Prostate gland (tissue), 2 donors: ENCODE results near the gene PCDHGA7. TPM values are rescaled to one million over a fixed set of nuclear protein-coding genes. Genes with fewer than 3 reads are reported as not detected.
"Not testable (repeated sequence)": the region's sequence is repeated elsewhere in the genome, so short reads cannot be mapped to it uniquely, and the experiment has no call there.

ENCODE experiments used
- DNase-seq: peaks from one replicate; pipeline ENCODE4 v3.0.0-alpha.2; 2019; ENCODE audit warnings: low spot score
- H3K27ac ChIP-seq, 2 donors: fragments of 200-600 bp; sonication (generic); 2 replicates each; pipeline ENCODE4 v1.5.1; 2017 to 2019
- H3K27me3 ChIP-seq: fragments of 200-600 bp; sonication (generic); replicated peaks from 2 replicates; pipeline ENCODE4 v1.5.1; 2019; ENCODE audit not compliant: insufficient read depth
- H3K36me3 ChIP-seq, 2 donors: fragments of 200-600 bp; sonication (generic); 1 replicate in 1 of 2; 2 replicates in 1 of 2; pipeline versions ENCODE4 v1.5.1 to v1.8.1; 2017 to 2019
- H3K4me1 ChIP-seq: fragments of 200-600 bp; sonication (generic); replicated peaks from 2 replicates; pipeline ENCODE4 v1.5.1; 2019
- H3K4me3 ChIP-seq, 2 donors: fragments of 200-600 bp; sonication (generic); 2 replicates each; pipeline ENCODE4 v1.5.1; 2017 to 2019
- H3K9me3 ChIP-seq: fragments of 200-600 bp; sonication (generic); 2 replicates; pipeline ENCODE4 v1.5.1; 2017
- POLR2A ChIP-seq: fragments of 450-650 bp; IDR thresholded peaks from one replicate; pipeline ENCODE4 v1.6.1; 2016; ENCODE audit warnings: antibody characterized with exemption, mild to moderate bottlenecking
- POLR2AphosphoS5 ChIP-seq: sonication (generic); formaldehyde crosslinking; IDR thresholded peaks from one replicate; pipeline ENCODE4 v1.6.1; 2017; ENCODE audit warnings: antibody characterized with exemption
- WGBS: methylation state at CpG from one replicate; pipeline ENCODE4 v1.1.5; 2018; 5-methylcytosine and 5-hydroxymethylcytosine counted together
- intact Hi-C: fragments of 100-400 bp; cut with DNase I; formaldehyde crosslinking; loops from one replicate; pipeline ENCODE4 v1.14.2; 2022
- total RNA-seq, 2 donors: library from RNA; depleted of rRNA; stranded (reverse); fragments of >200 nt; gene quantifications; one replicate each; pipeline ENCODE4 v1.1.0, GENCODE V29; 2016
- TF ChIP-seq, protein P1 (sequence below), 4 experiments: fragments of 200-600 bp in 2 of 4; fragments of 450-650 bp in 2 of 4; sonication (generic) in 2 of 4; IDR thresholded peaks; 1 replicate in 3 of 4; 2 replicates in 1 of 4; pipeline ENCODE4 v1.5.1; 2016 to 2019; ENCODE audit warnings: antibody characterized with exemption in 4 of 4, mild to moderate bottlenecking in 2 of 4, moderate library complexity in 2 of 4

PCDHGA7 gene
- total RNA-seq, 2 donors from 2014 or later, result 4.1 to 8.2 TPM

DNA sequence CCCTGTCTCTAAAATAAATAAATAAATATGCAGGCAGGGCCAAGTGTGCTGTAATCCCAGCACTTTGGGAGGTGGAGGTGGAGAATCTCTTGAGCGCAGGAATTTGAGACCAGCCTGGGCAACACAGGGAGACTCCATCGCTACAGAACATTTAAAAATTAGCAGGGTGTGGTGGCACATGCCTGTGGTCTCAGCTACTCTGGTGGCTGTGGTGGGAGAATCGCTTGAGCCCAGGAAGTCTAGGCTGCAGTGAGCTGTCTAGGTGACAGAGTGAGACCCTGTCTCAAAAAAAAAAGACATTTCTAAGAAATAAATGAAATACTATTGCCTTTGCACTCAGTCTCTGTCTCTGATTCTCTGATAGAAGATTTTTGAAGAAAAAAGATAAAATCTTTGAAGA, 29.0 kb downstream of the PCDHGA7 start:
- no peak overlapping the region for H3K27ac ChIP-seq
- TF ChIP-seq POLR2AphosphoS5, result no peak
- TF ChIP-seq, protein P1, sequence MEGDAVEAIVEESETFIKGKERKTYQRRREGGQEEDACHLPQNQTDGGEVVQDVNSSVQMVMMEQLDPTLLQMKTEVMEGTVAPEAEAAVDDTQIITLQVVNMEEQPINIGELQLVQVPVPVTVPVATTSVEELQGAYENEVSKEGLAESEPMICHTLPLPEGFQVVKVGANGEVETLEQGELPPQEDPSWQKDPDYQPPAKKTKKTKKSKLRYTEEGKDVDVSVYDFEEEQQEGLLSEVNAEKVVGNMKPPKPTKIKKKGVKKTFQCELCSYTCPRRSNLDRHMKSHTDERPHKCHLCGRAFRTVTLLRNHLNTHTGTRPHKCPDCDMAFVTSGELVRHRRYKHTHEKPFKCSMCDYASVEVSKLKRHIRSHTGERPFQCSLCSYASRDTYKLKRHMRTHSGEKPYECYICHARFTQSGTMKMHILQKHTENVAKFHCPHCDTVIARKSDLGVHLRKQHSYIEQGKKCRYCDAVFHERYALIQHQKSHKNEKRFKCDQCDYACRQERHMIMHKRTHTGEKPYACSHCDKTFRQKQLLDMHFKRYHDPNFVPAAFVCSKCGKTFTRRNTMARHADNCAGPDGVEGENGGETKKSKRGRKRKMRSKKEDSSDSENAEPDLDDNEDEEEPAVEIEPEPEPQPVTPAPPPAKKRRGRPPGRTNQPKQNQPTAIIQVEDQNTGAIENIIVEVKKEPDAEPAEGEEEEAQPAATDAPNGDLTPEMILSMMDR (IDR thresholded peaks at IDR 0.05), result no peak
- no peak for TF ChIP-seq POLR2A
- intact Hi-C loops, result loop anchor here (10.0 kb wide), 1 partner anchor 113 kb away; no protein-coding TSS in a partner anchor
- H3K36me3 ChIP-seq, result no peaks in the 10 kb centered on the region
- H3K4me1 ChIP-seq, result no peaks in the 10 kb centered on the region
- peaks cover 2% of the 10 kb centered on the region for H3K27me3 ChIP-seq
- 56% methylated on average over 3 of the region's 3 CpGs for WGBS
- H3K4me3 ChIP-seq, result no peak overlapping the region
- DNase-seq, result no peak
- no peaks in the 10 kb centered on the region for H3K9me3 ChIP-seq

DNA sequence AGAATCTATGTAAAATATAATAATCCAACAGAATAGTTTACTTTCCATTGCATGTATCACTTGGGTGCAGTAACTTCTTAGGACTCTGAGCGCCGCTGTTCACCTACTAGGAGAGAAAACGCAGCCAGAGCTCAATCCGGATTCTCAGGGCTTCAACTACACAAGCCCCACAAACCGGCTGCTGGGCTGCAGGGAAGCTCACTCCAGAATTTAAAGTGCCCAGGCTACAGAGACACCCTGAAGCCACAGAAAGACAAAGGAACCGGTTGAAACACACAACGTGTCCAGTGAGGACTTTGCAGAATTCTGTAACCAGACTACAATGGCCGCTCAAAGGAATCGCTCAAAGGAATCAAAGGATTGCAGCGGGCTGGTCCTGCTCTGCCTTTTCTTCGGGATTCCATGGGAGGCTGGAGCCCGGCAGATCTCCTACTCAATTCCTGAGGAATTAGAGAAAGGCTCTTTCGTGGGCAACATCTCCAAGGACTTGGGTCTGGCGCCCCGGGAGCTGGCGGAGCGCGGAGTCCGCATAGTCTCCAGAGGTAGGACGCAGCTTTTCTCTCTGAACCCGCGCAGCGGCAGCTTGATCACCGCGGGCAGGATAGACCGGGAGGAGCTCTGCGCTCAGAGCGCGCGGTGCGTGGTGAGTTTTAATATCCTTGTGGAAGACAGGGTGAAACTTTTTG, 30.5 kb downstream of the PCDHGA7 start, which contains the start of gene PCDHGA10:
TSS of gene PCDHGA10 (plus strand) at position 134 of the 686 bp plus-strand sequence. CDS start at position 323, 189 bp downstream.
- Histone ChIP-seq H3K4me1 (no peaks in the 10 kb centered on the region), H3K36me3 (no peaks in the 10 kb centered on the region), H3K27ac (peak within 1 kb of the TSS in 1 of 2 donors; percentile 39), H3K9me3 (no peaks in the 10 kb centered on the region), H3K4me3 (peak within 1 kb of the TSS; percentile 5 to 27), H3K27me3 (peaks cover 2% of the 10 kb centered on the region)
- DNase-seq, result peak; percentile 55
- intact Hi-C loops, result loop anchor here (10.0 kb wide), 1 partner anchor 112 kb away; no protein-coding TSS in a partner anchor
- TF ChIP-seq, protein P1 (IDR thresholded peaks at IDR 0.05), result peak in 3 of 4 experiments; percentile 24 to 46 (median 38)
- TF ChIP-seq POLR2A (no peak), POLR2AphosphoS5 (peak; percentile 5)
- WGBS, result 16% methylated on average over 31 of the region's 31 CpGs

DNA sequence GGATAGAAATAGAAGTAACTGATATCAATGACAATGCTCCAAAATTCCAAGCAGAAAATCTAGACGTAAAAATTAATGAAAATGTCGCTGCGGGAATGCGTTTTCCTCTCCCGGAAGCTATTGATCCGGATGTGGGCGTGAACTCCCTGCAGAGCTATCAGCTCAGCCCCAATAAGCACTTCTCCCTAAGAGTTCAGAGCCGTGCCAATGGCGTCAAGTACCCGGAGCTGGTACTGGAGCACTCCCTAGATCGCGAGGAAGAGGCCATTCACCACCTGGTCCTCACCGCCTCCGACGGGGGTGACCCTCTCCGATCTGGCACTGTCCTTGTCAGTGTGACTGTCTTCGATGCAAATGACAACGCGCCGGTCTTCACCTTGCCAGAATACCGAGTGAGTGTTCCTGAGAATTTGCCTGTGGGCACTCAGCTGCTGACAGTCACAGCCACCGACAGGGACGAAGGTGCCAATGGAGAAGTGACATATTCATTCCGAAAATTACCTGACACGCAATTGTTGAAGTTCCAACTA, 31.1 kb downstream of the PCDHGA7 start:
- peak overlapping the region; percentile 5 to 27 for H3K4me3 ChIP-seq

DNA sequence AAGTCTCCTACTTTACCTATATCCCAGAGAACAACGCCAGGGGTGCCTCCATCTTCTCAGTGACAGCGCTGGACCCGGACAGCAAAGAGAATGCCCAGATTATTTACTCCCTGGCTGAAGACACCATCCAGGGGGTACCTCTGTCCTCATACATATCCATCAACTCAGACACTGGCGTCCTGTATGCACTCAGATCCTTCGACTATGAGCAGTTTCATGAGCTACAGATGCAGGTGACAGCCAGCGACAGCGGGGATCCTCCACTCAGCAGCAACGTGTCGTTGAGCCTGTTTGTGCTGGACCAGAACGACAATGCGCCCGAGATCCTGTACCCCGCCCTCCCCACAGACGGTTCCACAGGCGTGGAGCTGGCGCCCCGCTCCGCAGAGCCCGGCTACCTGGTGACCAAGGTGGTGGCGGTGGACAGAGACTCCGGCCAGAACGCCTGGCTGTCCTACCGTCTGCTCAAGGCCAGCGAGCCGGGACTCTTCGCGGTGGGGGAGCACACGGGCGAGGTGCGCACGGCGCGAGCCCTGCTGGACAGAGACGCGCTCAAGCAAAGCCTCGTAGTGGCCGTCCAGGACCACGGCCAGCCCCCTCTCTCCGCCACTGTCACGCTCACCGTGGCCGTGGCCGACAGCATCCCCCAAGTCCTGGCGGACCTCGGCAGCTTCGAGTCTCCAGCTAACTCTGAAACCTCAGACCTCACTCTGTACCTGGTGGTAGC, 32.2 kb downstream of the PCDHGA7 start:
- H3K27me3 ChIP-seq, H3K4me1 ChIP-seq, H3K4me3 ChIP-seq, H3K36me3 ChIP-seq, H3K27ac ChIP-seq, H3K9me3 ChIP-seq, DNase-seq: not testable (repeated sequence)
- 25% methylated on average over 37 of the region's 46 CpGs for WGBS
- intact Hi-C loops, result loop anchor here (10.0 kb wide), 1 partner anchor 110 kb away; no protein-coding TSS in a partner anchor

More for the DNA sequence above, 31.1 kb downstream of the PCDHGA7 start:
- TF ChIP-seq POLR2A (no peak), POLR2AphosphoS5 (no peak)
- TF ChIP-seq, protein P1 (IDR thresholded peaks at IDR 0.05), result no peak
- no peaks in the 10 kb centered on the region for H3K9me3 ChIP-seq
- no peaks in the 10 kb centered on the region for H3K4me1 ChIP-seq
- no peaks in the 10 kb centered on the region for H3K36me3 ChIP-seq
- intact Hi-C loops, result loop anchor here (10.0 kb wide), 1 partner anchor 111 kb away; no protein-coding TSS in a partner anchor
- H3K27ac ChIP-seq, result no peak overlapping the region
- DNase-seq, result no peak
- H3K27me3 ChIP-seq, result peaks cover 2% of the 10 kb centered on the region
- 16% methylated on average over 25 of the region's 25 CpGs for WGBS

DNA sequence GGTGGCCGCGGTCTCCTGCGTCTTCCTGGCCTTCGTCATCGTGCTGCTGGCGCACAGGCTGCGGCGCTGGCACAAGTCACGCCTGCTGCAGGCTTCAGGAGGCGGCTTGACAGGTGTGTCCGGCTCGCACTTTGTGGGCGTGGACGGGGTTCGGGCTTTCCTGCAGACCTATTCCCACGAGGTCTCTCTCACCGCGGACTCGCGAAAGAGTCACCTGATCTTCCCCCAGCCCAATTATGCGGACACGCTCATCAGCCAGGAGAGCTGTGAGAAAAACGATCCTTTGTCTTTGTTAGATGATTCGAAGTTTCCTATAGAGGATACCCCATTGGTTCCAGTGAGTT, 32.7 kb downstream of the PCDHGA7 start:
- not testable (repeated sequence) for H3K36me3 ChIP-seq, H3K4me3 ChIP-seq, H3K4me1 ChIP-seq, H3K27ac ChIP-seq, H3K27me3 ChIP-seq, H3K9me3 ChIP-seq, DNase-seq
- WGBS, result 26% methylated on average over 18 of the region's 24 CpGs
- intact Hi-C loops, result loop anchor here (10.0 kb wide), 1 partner anchor 110 kb away; no protein-coding TSS in a partner anchor
